ENCODE data around the gene SENP1.

Gene SENP1

GRCh38 chr12:48110691-48111311, 4.9 kb upstream of the SENP1 start:
- no peak for DNase-seq

DNA sequence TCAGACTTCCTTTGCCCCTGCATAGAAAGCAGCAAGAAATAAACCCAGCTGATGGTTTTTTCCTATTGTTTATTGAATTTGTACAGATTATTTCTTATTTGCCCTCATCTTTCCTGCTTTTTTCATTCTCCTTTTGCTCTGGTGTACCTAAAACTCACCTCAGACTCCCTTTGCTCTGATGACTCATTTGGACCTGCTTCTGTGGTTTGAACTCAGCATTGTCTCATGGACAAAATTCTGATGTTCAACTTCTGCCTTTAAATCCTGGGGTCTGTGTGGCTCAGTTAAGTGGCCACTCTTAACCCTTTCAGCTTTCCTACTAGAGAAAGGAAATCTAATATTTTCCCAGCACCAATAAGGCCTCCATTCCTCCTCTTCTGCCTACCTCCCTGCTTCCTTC, 3.5 kb upstream of the SENP1 start:
- DNase-seq = no peak

DNA sequence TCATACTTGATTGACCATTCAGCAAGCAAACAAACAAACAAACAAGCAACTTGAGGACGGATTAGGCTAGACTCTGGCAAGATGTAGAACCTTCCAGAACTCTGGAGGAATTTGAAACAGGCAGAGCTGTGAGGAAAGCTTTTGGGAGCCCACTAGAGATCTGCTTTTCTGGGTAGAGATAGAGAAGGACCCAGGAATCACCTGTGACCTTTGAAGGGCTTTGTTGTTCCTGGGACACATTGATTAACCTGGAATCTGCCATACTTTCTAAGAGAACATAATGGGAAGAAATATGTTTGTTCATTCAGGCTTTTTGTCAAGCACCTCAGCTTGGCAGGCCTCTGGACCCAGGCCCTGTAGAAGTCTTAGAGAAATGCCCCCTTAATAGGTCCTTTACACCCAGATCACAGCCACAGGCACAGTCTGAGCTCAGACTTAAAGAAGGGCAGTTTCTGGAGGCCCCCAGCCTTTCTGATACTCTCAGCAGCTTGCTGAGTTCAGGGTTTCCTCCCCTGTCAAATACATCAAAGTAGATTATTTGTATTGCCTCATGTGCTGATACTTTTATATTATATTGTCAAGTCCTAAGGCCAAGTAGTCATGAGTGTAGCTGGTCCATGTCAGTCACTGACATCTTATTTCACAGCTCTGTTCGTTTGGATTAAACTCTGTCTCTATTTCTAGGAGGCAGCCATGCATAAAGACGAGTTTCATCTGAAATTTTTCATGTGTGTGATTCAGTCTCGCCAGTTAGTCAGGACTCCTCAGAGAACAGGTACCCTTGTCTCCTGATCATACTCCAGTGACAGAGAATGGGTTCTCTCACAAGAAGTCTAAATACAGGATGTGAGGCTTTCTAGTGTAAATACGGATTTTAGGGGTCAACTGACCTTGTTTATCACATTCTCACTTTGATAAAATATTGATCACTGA, 1.1 kb upstream of the SENP1 start:
- no peak for DNase-seq

DNA sequence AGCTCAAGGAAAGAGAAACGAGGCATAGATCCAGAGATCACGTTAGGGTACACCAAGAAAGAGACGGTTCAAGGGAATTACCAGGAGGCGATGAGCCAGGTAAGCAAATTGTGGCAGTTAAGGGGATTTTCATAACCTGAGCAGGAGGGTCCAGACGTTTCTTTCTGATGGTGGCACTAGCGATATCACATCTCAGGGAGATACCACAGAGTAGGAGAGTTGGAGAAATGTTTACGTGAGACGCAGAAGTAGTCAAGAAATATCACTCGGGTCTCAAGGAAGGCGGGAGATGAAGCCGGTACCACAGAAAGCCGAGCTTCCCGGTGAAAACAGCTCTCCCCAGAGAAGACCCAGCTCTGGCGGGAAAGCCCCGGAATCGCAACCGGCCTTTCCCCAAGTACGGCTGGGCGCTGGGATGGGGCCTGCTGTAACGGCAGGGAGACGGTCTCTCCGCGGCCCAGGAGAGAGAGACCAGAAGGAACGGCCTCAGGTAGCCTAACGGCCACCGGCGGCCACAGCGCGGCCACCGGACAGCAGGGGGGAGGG, 485 bp downstream of the SENP1 start:
- DNase-seq = no peak

- DNase-seq = no peak
These were observed 1.3 kb downstream of the SENP1 start for GRCh38 chr12:48104531-48104930.

- no peak for DNase-seq
These were observed 13.3 kb downstream of the SENP1 start for GRCh38 chr12:48092611-48093010.

DNA sequence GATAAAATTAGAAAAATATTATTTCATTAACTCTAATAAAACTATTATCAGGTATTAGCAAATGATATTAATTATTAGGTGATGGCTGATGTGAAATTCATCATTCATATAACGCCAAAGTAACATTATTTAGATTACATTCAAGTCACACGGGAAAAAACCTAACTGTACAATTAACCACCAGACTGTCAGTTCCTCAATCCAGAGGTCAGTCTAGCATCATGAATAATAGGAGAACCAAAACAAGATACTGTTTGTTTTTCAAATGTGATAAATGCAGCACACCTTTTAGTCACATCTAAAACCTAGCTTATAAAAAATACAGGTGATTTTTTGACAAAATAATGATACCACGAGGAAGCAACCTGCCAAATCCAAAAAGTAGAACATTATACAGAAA, 19.6 kb downstream of the SENP1 start:
- no peak for DNase-seq

DNA sequence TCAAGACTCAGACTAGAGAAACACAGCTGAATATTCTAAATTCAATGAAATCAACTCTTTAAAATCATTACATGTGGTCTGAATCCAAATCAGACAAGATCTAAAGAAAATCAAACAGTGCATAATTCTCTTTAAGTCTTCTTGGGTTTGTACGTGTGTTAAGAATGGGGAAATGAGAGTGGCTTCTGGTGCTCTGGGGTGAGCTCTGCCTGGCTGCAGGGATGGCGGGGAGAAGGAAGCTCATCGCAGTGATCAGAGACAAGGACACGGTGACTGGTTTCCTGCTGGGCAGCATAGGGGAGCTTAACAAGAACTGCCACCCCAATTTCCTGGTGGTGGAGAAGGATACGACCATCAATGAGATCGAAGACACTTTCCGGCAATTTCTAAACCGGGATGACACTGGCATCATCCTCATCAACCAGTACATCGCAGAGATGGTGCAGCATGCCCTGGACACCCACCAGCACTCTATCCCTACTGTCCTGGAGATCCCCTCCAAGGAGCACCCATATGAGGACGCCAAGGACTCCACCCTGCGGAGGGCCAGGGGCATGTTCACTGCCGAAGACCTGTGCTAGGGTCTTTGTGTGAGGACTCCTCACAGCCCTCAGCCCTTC, 20.9 kb downstream of the SENP1 start:
- DNase-seq = no peak

DNA sequence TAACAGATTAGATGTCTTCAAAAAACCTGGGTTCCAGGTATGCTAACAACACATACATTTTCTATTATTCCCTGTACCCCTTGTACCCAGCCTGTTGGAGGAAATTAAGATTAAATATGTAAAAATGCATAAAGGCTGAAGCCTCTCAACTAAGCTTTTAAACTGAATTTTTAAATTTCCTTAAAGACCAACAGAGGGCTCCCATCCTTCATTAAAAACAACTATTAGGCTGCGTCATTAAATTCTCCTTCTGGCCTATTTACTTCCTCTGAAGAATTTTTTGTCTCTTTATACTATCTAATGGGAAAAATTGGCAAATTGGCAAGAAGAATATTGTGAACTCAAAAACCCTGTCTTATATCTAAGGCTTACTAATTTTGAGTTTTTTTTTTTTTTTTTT, 21.8 kb downstream of the SENP1 start:
- DNase-seq = no peak

- DNase-seq = no peak
These were observed 25.1 kb downstream of the SENP1 start for GRCh38 chr12:48080821-48081220.

- no peak for DNase-seq
These were observed 25.6 kb downstream of the SENP1 start for GRCh38 chr12:48080285-48080684.

GRCh38 chr12:48078901-48079300, 27.0 kb downstream of the SENP1 start:
- DNase-seq = no peak

- DNase-seq = no peak
These were observed 28.8 kb downstream of the SENP1 start for GRCh38 chr12:48077111-48077510.

DNA sequence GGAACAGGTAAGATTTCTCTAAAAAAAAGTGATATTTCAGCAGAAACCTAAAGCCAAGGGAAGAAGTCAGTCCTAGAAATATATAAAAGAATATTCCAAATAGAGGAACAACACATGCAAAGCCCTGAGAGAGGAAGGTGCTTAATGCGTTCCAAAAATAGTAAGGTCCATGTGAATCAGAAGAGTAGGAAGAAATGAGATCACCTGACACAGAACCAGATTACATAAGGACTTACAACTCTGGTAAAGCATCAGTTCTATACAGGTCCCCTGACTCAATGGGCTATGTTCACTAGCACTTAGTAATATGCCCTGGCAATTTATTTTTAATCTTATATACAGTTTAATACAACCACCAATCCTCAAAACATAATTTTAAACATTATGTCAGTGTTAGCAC, 30.0 kb downstream of the SENP1 start:
- no peak for DNase-seq

DNA sequence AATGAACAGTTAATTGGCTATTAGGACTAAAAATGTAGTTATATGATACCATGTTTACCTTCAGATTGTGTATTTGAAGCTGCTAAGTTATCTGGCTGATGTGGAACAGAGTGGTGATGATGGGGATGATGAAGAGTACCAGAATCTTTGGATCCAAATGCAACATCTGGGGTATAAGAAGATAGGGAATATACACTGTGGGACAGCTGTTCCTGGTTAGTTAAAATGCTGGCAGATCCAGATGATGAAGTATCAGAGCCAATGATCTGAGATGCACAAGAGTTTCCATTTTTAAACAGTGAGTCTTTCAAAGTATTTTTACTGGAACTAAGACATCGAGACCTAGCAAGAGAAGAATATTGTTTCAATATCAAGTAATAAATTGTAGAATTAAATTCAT, 31.6 kb downstream of the SENP1 start:
- no peak for DNase-seq

- no peak for DNase-seq
These were observed 33.6 kb downstream of the SENP1 start for GRCh38 chr12:48072266-48072665.

DNA sequence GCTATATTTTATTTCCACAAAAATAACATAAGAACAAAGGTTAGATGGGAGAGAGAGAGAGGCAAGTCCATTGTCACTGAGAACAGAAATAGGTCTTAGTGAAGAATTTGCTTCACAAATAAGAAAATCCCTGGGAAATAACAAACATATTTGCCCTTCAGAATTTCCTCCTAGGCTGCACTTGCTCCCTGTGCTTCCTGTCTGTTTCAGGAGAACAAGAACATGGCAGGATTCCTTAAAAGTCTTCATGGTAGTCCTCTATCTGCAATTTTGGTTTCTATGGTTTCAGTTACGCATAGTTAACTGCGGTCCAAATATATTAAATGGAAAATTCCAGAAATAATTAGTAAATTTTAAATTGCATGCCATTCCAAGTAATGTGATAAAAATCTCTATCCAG, 34.1 kb downstream of the SENP1 start:
- no peak for DNase-seq

GRCh38 chr12:48070731-48071130, 35.1 kb downstream of the SENP1 start:
- DNase-seq = no peak

DNA sequence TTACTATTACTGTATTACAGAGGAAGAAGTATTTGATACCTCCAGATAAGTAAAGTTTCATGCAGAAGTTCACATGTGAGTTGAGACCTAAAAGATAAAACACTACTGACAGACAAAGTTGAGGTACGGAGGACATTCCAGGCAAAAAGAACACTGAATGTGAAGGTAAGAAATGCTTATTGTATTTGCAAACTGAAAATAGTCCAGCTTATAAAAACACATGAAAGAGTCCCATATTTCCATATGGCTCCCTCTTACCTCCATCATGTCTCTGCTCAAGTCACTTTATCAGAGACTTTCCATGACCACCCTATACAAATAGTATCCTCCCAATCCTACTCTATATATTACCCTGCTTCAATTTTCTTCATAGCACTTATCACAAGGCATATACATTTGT, 35.8 kb downstream of the SENP1 start:
- DNase-seq = no peak

DNA sequence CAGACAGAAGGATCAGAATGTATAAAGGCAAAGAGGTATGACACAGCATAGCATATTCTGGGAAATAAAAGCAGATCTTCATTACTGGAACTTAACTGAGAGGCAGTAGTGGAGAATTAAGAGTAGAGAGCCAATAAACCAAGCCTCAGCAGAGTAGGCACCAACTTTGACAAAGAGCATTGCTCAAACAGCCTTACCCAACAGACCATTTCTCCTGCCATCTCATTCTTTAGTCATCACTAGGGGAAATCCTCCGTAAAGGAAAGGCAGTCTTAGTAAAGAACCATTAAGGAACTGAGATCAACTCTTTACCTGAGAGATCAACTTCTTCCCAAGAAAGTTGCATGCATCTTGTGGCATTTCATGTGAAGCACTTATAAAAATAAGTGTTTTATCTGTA, 36.6 kb downstream of the SENP1 start:
- no peak for DNase-seq

- no peak for DNase-seq
These were observed 37.4 kb downstream of the SENP1 start for GRCh38 chr12:48068457-48068856.

DNA sequence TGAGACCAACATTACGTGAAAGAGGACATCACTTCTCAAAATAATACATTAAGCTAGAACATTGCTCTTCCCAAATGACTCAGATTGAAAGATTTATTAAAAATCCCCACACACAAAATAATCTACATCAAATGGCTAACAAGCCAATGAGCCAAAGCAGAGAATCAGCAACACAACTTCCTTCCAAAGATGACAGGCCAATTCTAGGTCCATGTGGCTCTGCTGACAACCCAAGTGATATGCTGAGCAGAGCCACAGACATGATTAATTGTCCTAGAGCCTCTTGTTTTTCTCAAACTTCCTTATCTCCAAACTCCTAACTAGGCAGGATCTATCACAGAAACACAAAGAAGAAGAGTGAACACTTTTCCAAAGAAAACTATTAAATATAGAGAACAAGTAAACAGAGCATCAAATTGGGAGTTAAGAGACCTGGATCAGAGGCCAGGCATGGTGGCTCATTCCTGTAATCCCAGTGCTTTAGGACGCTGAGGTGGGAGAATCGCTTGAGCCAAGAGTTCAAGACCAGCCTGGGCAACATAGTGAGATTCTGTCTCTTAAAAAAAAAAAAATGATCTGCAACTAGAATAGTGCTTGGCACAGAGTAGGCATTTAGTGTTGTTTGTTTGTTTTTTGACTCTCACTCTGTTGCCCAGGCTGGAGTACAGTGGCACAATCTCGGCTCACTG, 38.5 kb downstream of the SENP1 start:
- DNase-seq = no peak

DNA sequence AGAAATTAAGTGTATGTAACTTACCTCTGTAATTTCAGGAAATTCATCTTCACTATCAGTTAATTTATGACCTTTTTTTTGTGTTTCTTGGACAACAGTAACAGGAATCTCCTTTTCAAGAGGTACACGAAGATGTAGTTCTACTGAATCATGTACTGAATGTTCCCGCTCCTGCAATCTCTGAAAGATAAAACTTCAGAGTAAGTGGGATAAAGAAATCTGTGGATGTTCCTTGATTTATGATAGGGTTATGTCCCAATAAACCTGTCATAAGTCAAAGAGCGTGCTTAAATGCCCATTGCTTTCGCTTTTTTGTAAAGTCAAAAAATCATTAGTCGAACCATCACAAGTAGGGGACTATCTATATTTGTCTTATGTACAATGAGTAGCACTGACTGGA, 40.8 kb downstream of the SENP1 start:
- no peak for DNase-seq
